IMR-90 (cell line): Measurements from ENCODE around the gene RAB6C. TPM values are rescaled to one million over a fixed set of nuclear protein-coding genes. Genes with fewer than 3 reads are reported as not detected.
"Not testable (repeated sequence)": the region's sequence is repeated elsewhere in the genome, so short reads cannot be mapped to it uniquely, and the experiment has no call there.

Experiments
- ATAC-seq: fragments of 200-7000 bp; cut with Tn5 transposase; 2 replicates; pipeline ENCODE4 v1.9.1; 2020; ENCODE audit warnings: low read depth, mild to moderate bottlenecking, moderate library complexity
- BruUV-seq: library from RNA; stranded (reverse); fragments of 400-500 nt; replicated peaks from 2 replicates; lab custom pipeline; 2021; lab: Mats Ljungman, UMichigan
- CTCF ChIA-PET: fragments of 300-600 bp; formaldehyde crosslinking; extraction: SDS; loops from one replicate; lab custom pipeline; 2021; ENCODE audit warnings: antibody characterized with exemption; lab: Yijun Ruan, JAX
- POLR2A ChIA-PET: fragments of 300-600 bp; sonication (Branson Sonifier 250); formaldehyde crosslinking; loops from one replicate; lab custom pipeline; 2022; ENCODE audit warnings: antibody characterized with exemption; ENCODE audit not compliant: unreplicated experiment; lab: Charles Lee
- DNase-seq: peaks from one replicate; pipeline ENCODE4 v3.0.0; 2013
- H2AFZ ChIP-seq: replicated peaks from 2 replicates; pipeline ENCODE3; 2013; ENCODE audit warnings: low read length, mild to moderate bottlenecking; ENCODE audit not compliant: poor library complexity
- H2AK5ac ChIP-seq: 2 replicates; pipeline ENCODE4 v1.6.1; 2013; ENCODE audit warnings: low read depth, low read length, inconsistent platforms
- H2AK9ac ChIP-seq: replicated peaks from 2 replicates; pipeline ENCODE3; 2013; ENCODE audit warnings: mild to moderate bottlenecking, low read depth, low read length, moderate library complexity; ENCODE audit not compliant: poor library complexity
- H2BK120ac ChIP-seq: 2 replicates; pipeline ENCODE4 v1.6.1; 2013; ENCODE audit warnings: low read depth, low read length, inconsistent platforms
- H2BK15ac ChIP-seq: 3 replicates; pipeline ENCODE4 v1.6.1; 2013; ENCODE audit warnings: low read depth, low read length, inconsistent platforms
- H2BK20ac ChIP-seq: 2 replicates; pipeline ENCODE4 v1.6.1; 2013; ENCODE audit warnings: low read depth, mild to moderate bottlenecking, inconsistent platforms, low read length, moderate library complexity
- H2BK5ac ChIP-seq: 2 replicates; pipeline ENCODE4 v1.6.1; 2013; ENCODE audit warnings: mild to moderate bottlenecking, low read depth, low read length, inconsistent platforms; ENCODE audit not compliant: poor library complexity, severe bottlenecking
- H3K14ac ChIP-seq: replicated peaks from 2 replicates; pipeline ENCODE4 v1.6.1; 2013; ENCODE audit warnings: low read depth, low read length, inconsistent platforms
- H3K18ac ChIP-seq: 2 replicates; pipeline ENCODE4 v1.6.1; 2013; ENCODE audit warnings: low read depth, low read length, control low read depth
- H3K23ac ChIP-seq: 2 replicates; pipeline ENCODE4 v1.6.1; 2013; ENCODE audit warnings: low read depth, low read length, inconsistent platforms
- H3K27ac ChIP-seq: 2 replicates; pipeline ENCODE4 v1.5.1; 2013; ENCODE audit warnings: mild to moderate bottlenecking, control low read depth, low read length; ENCODE audit not compliant: insufficient read depth
- H3K27me3 ChIP-seq: 2 replicates; pipeline ENCODE4 v1.6.1; 2013; ENCODE audit warnings: low read length; ENCODE audit not compliant: control insufficient read depth, insufficient read depth
- H3K36me3 ChIP-seq: 2 replicates; pipeline ENCODE4 v1.6.1; 2013; ENCODE audit warnings: low read length, mixed read lengths; ENCODE audit not compliant: control insufficient read depth, insufficient read depth
- H3K4ac ChIP-seq: 2 replicates; pipeline ENCODE4 v1.6.1; 2013; ENCODE audit warnings: low read depth, low read length, inconsistent platforms
- H3K4me1 ChIP-seq: 2 replicates; pipeline ENCODE4 v1.6.1; 2013; ENCODE audit warnings: low read length, mixed read lengths; ENCODE audit not compliant: control insufficient read depth, insufficient read depth
- H3K4me2 ChIP-seq: 2 replicates; pipeline ENCODE4 v1.6.1; 2013; ENCODE audit warnings: low read depth, mild to moderate bottlenecking, control low read depth, low read length, moderate library complexity
- H3K4me3 ChIP-seq: 2 replicates; pipeline ENCODE4 v1.5.1; 2013; ENCODE audit warnings: low read depth, mild to moderate bottlenecking, control low read depth, low read length, moderate library complexity; ENCODE audit not compliant: insufficient read depth
- H3K56ac ChIP-seq: 2 replicates; pipeline ENCODE4 v1.6.1; 2013; ENCODE audit warnings: low read length, inconsistent platforms; ENCODE audit not compliant: insufficient read depth; ENCODE audit errors: extremely low read depth
- H3K79me1 ChIP-seq, 2 experiments: 2 replicates each; pipeline ENCODE4 v1.6.1; 2013; ENCODE audit warnings: low read length in 2 of 2, inconsistent platforms in 1 of 2, low read depth in 1 of 2
- H3K9ac ChIP-seq: 2 replicates; pipeline ENCODE4 v1.6.1; 2013; ENCODE audit warnings: low read depth, low read length, control low read depth
- H3K9me1 ChIP-seq: 2 replicates; pipeline ENCODE4 v1.6.1; 2013; ENCODE audit warnings: low read length, inconsistent platforms; ENCODE audit not compliant: insufficient read depth
- H3K9me3 ChIP-seq: 2 replicates; pipeline ENCODE4 v1.6.1; 2013; ENCODE audit warnings: low read length; ENCODE audit not compliant: control insufficient read depth, insufficient read depth
- H4K20me1 ChIP-seq: 2 replicates; pipeline ENCODE4 v1.6.1; 2013; ENCODE audit warnings: low read length, inconsistent platforms; ENCODE audit not compliant: insufficient read depth
- H4K5ac ChIP-seq: 2 replicates; pipeline ENCODE4 v1.6.1; 2013; ENCODE audit warnings: mild to moderate bottlenecking, low read depth, low read length, control low read depth
- H4K8ac ChIP-seq, 2 experiments: 2 replicates each; pipeline ENCODE4 v1.6.1; 2013; ENCODE audit warnings: low read depth in 2 of 2, low read length in 2 of 2, control low read depth in 1 of 2, inconsistent platforms in 1 of 2
- H4K91ac ChIP-seq: 2 replicates; pipeline ENCODE4 v1.6.1; 2013; ENCODE audit warnings: low read depth, low read length, inconsistent platforms; ENCODE audit not compliant: insufficient read depth
- WGBS, 2 experiments: methylation state at CpG; one replicate each; pipeline versions ENCODE4 v1.1.5 to v1.1.7; 2013; ENCODE audit warnings: missing lambda C conversion rate in 2 of 2; ENCODE audit not compliant: insufficient read length in 1 of 2; ENCODE audit errors: extremely low coverage in 2 of 2; 5-methylcytosine and 5-hydroxymethylcytosine counted together
- dilution Hi-C: fragments of 300-500 bp; cut with HindIII; formaldehyde crosslinking; loops from one replicate; pipeline ENCODE4 v1.14.3; 2018; ENCODE audit warnings: low sequenced_read_pairs; ENCODE audit not compliant: unreplicated experiment
- in situ Hi-C: fragments of 300-500 bp; cut with MboI; formaldehyde crosslinking; loops from 3 replicates; pipeline ENCODE4 v1.14.3; 2019; ENCODE audit warnings: low sequenced_read_pairs, inconsistent platforms, mixed read lengths
- intact Hi-C: fragments of 100-400 bp; cut with micrococcal nuclease; formaldehyde crosslinking; loops from 2 replicates; pipeline ENCODE4 v1.10.0; 2022
- polyA plus RNA-seq, 3 experiments: library from polyadenylated mRNA; depleted of rRNA; stranded (reverse); fragments of >200 nt; gene quantifications; 2 replicates each; pipeline ENCODE4 v1.2.3, GENCODE V29; 2012; ENCODE audit warnings: low replicate concordance in 1 of 3
- total RNA-seq: library from RNA; depleted of rRNA; stranded (reverse); fragments of >200 nt; gene quantifications from 2 replicates; pipeline ENCODE4 v1.2.3, GENCODE V29; 2012

Gene RAB6C
- total and polyA plus RNA-seq, 2 of the 4 experiments (the other 2 are of a cell fraction): not detected

- H3K18ac ChIP-seq, H2BK20ac ChIP-seq, H3K4me2 ChIP-seq, H3K27ac ChIP-seq, H3K56ac ChIP-seq, H3K14ac ChIP-seq, H3K9me1 ChIP-seq, DNase-seq, H3K27me3 ChIP-seq, H4K5ac ChIP-seq, H2BK120ac ChIP-seq, POLR2A ChIA-PET, H3K4me1 ChIP-seq, H3K23ac ChIP-seq, ATAC-seq, H3K4ac ChIP-seq, H4K20me1 ChIP-seq, H3K9ac ChIP-seq, CTCF ChIA-PET, in situ Hi-C loops, H3K4me3 ChIP-seq, BruUV-seq, H3K9me3 ChIP-seq, dilution Hi-C loops, H2AK9ac ChIP-seq, H4K8ac ChIP-seq, H2AK5ac ChIP-seq, H4K91ac ChIP-seq, intact Hi-C loops, H2BK5ac ChIP-seq, H2AFZ ChIP-seq, H3K36me3 ChIP-seq, H3K79me1 ChIP-seq, H2BK15ac ChIP-seq: not testable (repeated sequence)
- no CpG with 5 or more reads among the region's 42 CpGs for WGBS, 2 experiments
Observed at GRCh38 chr2:130005862-130006261, 26.4 kb downstream of the RAB6C start.

DNA sequence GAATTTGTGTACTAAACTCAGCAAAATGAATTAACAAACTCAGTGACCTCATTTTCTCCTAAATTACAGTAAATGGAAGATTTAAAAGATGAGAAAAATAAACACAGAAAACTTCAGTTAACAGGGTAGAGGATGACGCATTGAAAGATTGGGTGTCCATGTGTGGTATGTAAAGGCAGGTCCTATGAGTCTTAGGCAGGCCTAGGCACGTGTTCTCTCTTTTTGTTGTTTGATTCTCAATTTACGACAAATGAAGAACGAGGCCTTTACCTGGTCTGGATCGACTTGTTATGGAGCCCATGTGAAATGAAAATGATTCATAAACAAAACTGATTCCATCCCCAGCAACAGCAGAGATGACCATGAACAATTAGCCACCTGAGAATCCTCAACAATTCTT, 37.2 kb downstream of the RAB6C start:
- H3K9me1 ChIP-seq, intact Hi-C loops, H3K36me3 ChIP-seq, H3K27ac ChIP-seq, H2BK15ac ChIP-seq, H2BK120ac ChIP-seq, H3K4me2 ChIP-seq, H2AK5ac ChIP-seq, H4K5ac ChIP-seq, H2AFZ ChIP-seq, CTCF ChIA-PET, POLR2A ChIA-PET, H3K9ac ChIP-seq, H4K91ac ChIP-seq, H3K4ac ChIP-seq, H2BK20ac ChIP-seq, H3K4me1 ChIP-seq, dilution Hi-C loops, H3K56ac ChIP-seq, H2BK5ac ChIP-seq, H4K20me1 ChIP-seq, DNase-seq, H3K18ac ChIP-seq, H3K9me3 ChIP-seq, in situ Hi-C loops, ATAC-seq, H3K79me1 ChIP-seq, H3K23ac ChIP-seq, H3K27me3 ChIP-seq, H2AK9ac ChIP-seq, H3K4me3 ChIP-seq, BruUV-seq, H4K8ac ChIP-seq, H3K14ac ChIP-seq: not testable (repeated sequence)
- no CpG with 5 or more reads among the region's 5 CpGs for WGBS, 2 experiments
